GM20000 (cell line): ENCODE data around the gene GINS2.

ENCODE experiments used
- DNase-seq: peaks from one replicate; pipeline ENCODE4 v3.0.0; 2012; ENCODE audit warnings: low spot score
- TF ChIP-seq, protein P1 (sequence below): IDR thresholded peaks from 2 replicates; pipeline ENCODE4 v1.5.1; 2012; ENCODE audit warnings: mild to moderate bottlenecking, control low read depth; ENCODE audit errors: extremely low read depth, missing control alignments

The GINS2 gene

DNA sequence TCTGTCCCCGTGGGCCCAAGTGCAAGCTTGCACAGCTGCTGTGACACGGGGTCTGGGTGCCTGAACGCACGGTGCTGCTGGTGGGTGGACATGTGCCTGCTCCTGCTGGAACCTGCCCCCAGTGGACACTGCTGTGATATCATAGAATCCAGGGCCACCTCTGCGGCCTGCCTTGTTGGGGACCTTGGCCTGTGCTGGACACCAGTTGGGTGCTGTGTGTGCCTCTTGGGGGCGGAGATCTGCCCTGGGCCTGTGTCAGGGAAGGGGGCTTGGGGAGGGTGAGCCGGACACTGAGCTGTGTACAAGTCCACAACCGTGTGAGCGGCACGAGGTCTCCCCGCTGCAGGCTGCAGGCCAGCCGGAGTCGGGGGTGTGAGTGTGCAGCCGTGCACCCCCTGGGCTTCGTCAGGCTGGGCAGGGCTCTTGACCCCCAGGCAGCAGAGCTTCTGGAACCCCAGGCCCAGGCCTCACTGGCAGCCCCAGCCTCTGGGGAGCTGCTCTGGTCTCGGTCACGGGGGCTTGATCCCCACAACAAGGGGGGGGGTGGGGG, 42.3 kb downstream of the GINS2 start:
- TF ChIP-seq, protein P1, sequence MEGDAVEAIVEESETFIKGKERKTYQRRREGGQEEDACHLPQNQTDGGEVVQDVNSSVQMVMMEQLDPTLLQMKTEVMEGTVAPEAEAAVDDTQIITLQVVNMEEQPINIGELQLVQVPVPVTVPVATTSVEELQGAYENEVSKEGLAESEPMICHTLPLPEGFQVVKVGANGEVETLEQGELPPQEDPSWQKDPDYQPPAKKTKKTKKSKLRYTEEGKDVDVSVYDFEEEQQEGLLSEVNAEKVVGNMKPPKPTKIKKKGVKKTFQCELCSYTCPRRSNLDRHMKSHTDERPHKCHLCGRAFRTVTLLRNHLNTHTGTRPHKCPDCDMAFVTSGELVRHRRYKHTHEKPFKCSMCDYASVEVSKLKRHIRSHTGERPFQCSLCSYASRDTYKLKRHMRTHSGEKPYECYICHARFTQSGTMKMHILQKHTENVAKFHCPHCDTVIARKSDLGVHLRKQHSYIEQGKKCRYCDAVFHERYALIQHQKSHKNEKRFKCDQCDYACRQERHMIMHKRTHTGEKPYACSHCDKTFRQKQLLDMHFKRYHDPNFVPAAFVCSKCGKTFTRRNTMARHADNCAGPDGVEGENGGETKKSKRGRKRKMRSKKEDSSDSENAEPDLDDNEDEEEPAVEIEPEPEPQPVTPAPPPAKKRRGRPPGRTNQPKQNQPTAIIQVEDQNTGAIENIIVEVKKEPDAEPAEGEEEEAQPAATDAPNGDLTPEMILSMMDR: no peak
- DNase-seq: no peak

DNA sequence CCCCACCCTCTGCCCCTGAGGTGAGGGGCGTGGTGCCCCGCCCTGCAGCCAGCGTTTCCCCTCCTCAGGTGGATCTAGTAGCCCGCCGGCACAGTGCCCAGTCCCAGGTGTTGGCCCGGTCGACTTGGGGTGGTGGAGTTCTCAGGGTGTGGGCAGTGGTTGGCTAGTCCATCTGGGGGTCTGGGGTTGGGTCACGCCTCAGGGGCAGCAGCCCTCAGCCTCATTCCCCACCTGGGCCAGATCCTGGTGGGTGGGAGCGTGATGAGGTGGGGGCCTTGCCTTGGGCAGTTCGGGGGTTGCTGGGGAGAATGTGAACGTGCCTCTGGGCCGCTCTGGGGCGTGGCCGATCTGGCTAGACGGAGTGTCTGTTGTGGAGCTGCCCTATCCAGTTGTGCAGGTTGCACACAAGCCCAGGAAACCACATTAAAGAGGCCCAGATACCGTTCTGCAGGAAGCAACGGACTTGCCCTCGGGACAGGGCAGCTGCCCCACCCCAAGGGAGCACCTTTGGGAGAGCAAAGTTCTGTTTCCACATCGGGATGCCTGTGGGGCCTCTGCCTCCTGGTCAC, 43.6 kb downstream of the GINS2 start:
- TF ChIP-seq, protein P1: no peak
- DNase-seq: no peak

DNA sequence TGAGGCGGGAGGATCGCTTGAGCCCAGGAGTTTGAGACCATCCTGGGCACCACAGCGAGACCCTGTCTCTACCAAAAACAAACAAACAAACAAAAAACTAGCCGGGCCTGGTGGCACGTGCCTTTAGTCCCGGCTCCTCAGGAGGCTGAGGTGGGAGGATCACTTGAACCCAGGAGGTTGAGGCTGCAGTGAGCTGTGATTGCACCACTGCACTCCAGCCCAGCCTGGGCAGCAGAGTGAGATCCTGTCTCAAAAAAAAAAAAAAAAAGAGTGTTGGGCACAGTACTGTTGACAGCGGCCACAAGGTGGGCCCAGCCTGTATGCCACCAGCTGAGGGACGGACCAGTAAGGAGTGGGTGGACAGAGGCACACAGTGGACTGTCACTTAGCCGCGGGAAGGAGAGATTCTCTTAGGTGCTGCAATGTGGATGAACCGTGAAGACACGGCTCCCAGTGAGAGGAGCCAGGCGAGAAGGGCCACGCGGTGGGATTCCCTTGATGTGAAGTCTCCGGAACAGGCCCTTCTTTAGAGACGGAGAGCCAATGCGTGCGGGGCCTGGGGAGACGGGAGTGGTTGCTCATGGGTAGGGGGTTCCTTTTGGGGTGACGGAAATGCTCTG, 44.6 kb downstream of the GINS2 start:
- DNase-seq: no peak
- TF ChIP-seq, protein P1: no peak

DNA sequence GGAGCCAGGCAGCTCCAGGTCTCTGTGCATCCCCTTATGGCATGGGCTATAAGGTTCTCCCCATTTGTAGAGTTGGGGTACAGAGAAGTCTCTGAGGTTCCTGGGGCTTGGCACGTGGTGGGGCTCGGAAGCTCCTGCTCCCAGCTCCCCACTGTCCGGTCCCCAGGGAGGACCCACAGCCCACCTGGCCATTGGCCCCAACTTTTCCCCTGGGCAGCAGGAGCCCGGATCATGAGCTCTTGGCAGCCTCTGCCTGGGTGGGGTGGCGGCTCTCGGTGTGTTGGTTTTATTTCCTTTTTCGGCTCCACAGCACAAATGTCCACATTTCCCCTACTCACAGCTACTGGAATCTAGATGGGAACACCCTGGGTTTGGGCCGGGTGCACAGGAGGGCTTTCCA, 45.1 kb downstream of the GINS2 start:
- TF ChIP-seq, protein P1: no peak
- DNase-seq: no peak

DNA sequence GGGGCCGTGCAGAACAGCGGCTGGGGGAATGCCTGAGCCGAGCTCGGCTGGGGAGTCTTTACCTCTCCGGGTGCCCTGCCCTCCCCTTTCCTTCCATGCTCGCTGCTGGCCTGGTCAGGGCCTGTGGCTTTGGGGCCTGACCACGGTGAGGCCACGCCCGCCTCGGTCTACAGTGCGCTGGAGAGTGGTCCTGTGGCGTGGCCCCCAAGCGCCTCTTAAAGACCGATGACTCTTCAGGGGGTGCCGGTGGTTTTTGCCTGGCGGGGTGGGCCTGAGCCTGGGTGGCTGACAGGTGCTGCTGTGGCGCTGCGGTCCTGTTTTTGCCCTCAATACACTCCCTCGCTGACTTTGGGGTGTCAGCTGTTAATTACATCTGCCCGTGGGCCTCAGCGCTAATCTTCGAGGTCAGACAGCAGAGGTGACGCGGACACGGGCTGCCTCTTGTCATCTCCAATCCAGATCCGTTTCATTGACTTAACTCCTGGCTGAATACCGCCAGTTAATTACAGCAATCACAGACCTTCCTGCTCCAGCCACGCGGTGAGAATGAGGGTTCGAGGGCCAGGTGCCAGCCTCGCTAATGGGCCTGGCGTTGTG, 45.9 kb downstream of the GINS2 start:
- no peak for DNase-seq
- TF ChIP-seq, protein P1: no peak

DNA sequence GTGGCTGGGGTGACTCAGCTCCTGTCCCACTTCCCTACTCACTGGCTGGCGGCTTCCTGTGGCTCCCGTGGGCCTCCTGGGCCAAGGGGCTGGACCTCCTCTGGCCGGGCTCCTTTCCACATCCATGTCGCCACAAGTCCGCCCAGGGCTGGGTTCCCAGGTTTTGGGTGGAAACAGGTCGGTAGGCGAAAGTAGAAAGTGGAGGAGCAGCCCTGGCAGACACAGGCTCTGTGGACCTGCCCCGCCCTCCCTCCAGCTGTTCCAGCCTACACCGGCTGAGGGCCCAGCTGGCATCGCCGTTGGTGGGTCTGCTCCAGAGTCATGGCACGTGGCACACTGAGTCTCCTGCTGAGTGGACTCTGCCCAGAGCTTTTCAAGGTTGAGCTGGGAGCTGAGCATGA, 47.0 kb downstream of the GINS2 start:
- TF ChIP-seq, protein P1: no peak
- no peak for DNase-seq

DNA sequence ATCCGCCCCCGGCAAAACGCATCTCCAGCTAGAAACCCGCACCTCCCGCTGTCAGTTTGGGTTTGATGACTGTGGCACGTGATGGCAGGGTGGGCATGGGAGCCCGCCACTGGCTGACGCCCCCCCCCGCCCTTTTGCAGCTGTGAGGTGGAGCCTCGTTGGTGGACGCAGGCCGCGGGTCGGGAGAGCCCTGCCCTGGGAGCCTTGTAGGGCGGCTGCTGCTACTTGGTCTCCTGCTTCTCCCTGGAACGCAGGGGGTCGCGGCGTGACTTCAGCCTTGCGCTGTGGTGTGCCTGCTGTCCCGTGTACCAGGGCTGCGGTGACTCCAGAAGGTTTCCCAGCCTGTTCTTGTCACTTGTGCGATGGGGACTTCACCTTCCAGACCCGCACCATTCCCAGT, 47.4 kb downstream of the GINS2 start:
- TF ChIP-seq, protein P1: no peak
- no peak for DNase-seq
